Spinal cord (tissue), 10 donors: Measurements from ENCODE around the gene ZC3H18. TPM values are rescaled to one million over a fixed set of nuclear protein-coding genes. Genes with fewer than 3 reads are reported as not detected.

Experiments
- DNase-seq, 6 donors: peaks; one replicate each; pipeline versions ENCODE4 v3.0.0 to v3.0.0-alpha.2; 2013 to 2015; ENCODE audit warnings: low spot score in 6 of 6, low read depth in 4 of 6
- H3K27ac ChIP-seq: one replicate; pipeline ENCODE4 v1.5.1; 2013; ENCODE audit warnings: low read depth, low read length, control low read depth
- H3K27me3 ChIP-seq: one replicate; pipeline ENCODE4 v1.6.1; 2013; ENCODE audit warnings: low read length; ENCODE audit not compliant: control insufficient read depth, insufficient read depth
- H3K36me3 ChIP-seq: one replicate; pipeline ENCODE4 v1.6.1; 2013; ENCODE audit warnings: low read length; ENCODE audit not compliant: control insufficient read depth, insufficient read depth
- H3K4me1 ChIP-seq: one replicate; pipeline ENCODE4 v1.6.1; 2013; ENCODE audit warnings: low read length; ENCODE audit not compliant: control insufficient read depth, insufficient read depth
- H3K4me3 ChIP-seq: one replicate; pipeline ENCODE4 v1.5.1; 2013; ENCODE audit warnings: low read depth, low read length, control low read depth
- H3K9me3 ChIP-seq: one replicate; pipeline ENCODE4 v1.6.1; 2013; ENCODE audit warnings: low read length; ENCODE audit not compliant: control insufficient read depth, insufficient read depth
- WGBS: methylation state at CpG from one replicate; pipeline ENCODE4 v1.1.5; 2013; ENCODE audit warnings: missing lambda C conversion rate; ENCODE audit not compliant: insufficient coverage; 5-methylcytosine and 5-hydroxymethylcytosine counted together
- polyA plus RNA-seq, 2 donors: library from polyadenylated mRNA; unstranded; fragments of 120-200 nt; gene quantifications; one replicate each; pipeline ENCODE4 v1.2.1, GENCODE V29; 2013; ENCODE audit not compliant: insufficient read length in 2 of 2
- total RNA-seq, 2 donors: library from RNA; depleted of rRNA in 1 of 2; stranded (reverse); fragments of 120-200 nt in 1 of 2; fragments of >200 nt in 1 of 2; gene quantifications; one replicate each; pipeline versions ENCODE4 v1.2.3 to v1.2.4, GENCODE V29; 2013 to 2014
- donor health status: healthy.

Gene ZC3H18
- total and polyA plus RNA-seq, 4 donors: 9.1 to 46.4 (median 28.5) TPM

DNA sequence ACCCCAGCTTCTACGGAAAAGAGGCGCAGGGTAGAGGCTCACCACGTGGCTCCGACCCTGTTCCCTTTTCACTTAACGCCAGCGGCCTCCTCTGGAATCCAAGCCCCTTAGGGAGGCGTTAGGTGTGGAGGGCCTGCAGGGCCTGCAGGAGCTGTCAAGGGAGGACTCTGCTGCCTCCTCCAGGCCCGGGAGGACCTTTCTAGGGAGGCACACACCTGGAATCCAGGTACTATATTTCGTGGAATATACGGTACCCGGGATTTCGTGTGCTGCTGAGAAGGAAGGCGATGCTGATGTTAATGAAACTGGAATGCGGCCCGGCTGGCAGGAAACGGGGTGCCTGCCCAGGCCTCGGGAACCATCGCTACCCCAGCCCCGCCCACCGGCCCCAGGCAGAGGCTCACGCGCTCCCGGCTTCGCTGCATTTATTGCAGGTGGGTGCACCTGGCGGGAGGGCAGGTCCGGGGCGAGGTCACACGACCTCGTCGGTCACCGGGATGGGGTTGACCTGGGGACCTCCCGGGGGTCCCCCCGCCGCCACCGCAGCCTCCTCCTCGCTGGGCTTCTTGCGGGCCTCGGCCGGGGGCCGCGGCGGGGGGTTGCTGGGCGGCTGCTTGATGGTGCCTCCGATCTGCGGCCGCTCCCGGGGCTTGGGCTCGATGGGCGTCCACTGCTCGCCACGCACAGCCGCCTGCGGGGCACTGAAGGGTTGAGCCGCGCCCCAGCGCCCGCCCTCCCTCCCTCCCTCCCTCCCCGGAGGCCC is 72.9 kb downstream of the ZC3H18 start:
- 85% methylated on average over 47 of the region's 58 CpGs for WGBS
- H3K27me3 ChIP-seq: peaks cover 21% of the 10 kb centered on the region
- no peak overlapping the region for H3K27ac ChIP-seq
- H3K9me3 ChIP-seq: no peaks in the 10 kb centered on the region
- H3K4me1 ChIP-seq: no peaks in the 10 kb centered on the region
- H3K4me3 ChIP-seq: no peak overlapping the region
- no peak for DNase-seq
- H3K36me3 ChIP-seq: peaks cover 21% of the 10 kb centered on the region

GRCh38 chr16:88643644-88643932 is 73.4 kb downstream of the ZC3H18 start:
- no peak for DNase-seq
- Histone ChIP-seq H3K27me3 (peaks cover 17% of the 10 kb centered on the region), H3K9me3 (no peaks in the 10 kb centered on the region), H3K4me3 (no peak overlapping the region), H3K36me3 (peaks cover 21% of the 10 kb centered on the region), H3K4me1 (no peaks in the 10 kb centered on the region), H3K27ac (no peak overlapping the region)
- 90% methylated on average over 7 of the region's 9 CpGs for WGBS

GRCh38 chr16:88645455-88645854 is 75.3 kb downstream of the ZC3H18 start:
- no peaks in the 10 kb centered on the region for H3K9me3 ChIP-seq
- peaks cover 2% of the 10 kb centered on the region for H3K27me3 ChIP-seq
- 83% methylated on average over 16 of the region's 16 CpGs for WGBS
- peaks cover 33% of the 10 kb centered on the region for H3K36me3 ChIP-seq
- DNase-seq: no peak
- H3K27ac ChIP-seq: no peak overlapping the region
- H3K4me3 ChIP-seq: no peak overlapping the region
- H3K4me1 ChIP-seq: peaks cover 12% of the 10 kb centered on the region

DNA sequence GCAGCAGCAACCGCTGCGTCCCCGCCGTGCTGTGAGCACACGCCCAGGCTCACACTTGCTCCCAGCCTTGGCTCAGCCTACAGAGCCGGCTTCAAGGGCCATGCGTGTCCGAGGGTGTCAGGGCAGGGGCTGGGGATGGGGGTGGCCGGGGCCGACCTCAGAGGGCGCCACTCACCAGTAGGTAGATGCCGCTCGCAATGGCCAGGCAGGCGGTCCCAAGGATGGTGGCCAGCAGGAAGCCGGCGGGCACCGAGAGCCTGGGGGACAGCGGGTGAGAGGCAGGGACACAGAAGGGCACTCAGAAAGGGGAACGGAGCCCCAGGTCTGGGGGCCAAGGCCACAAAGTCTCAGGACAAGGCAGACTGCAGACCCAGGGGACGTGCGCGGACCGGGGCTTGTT is 75.7 kb downstream of the ZC3H18 start:
- H3K9me3 ChIP-seq: no peaks in the 10 kb centered on the region
- DNase-seq: no peak
- no peak overlapping the region for H3K27ac ChIP-seq
- H3K27me3 ChIP-seq: peaks cover 2% of the 10 kb centered on the region
- 88% methylated on average over 23 of the region's 23 CpGs for whole genome bisulfite sequencing
- H3K36me3 ChIP-seq: peaks cover 36% of the 10 kb centered on the region
- peaks cover 17% of the 10 kb centered on the region for H3K4me1 ChIP-seq
- no peak overlapping the region for H3K4me3 ChIP-seq

GRCh38 chr16:88646345-88647034 is 76.3 kb downstream of the ZC3H18 start:
- DNase-seq: no peak
- WGBS: 92% methylated on average over 22 of the region's 28 CpGs
- no peaks in the 10 kb centered on the region for H3K27me3 ChIP-seq
- H3K4me3 ChIP-seq: no peak overlapping the region
- H3K27ac ChIP-seq: no peak overlapping the region
- peaks cover 23% of the 10 kb centered on the region for H3K4me1 ChIP-seq
- no peaks in the 10 kb centered on the region for H3K9me3 ChIP-seq
- H3K36me3 ChIP-seq: peaks cover 41% of the 10 kb centered on the region

GRCh38 chr16:88647178-88648070 is 77.2 kb downstream of the ZC3H18 start:
- DNase-seq: no peak
- H3K27ac ChIP-seq: no peak overlapping the region
- 86% methylated on average over 18 of the region's 22 CpGs for WGBS
- no peaks in the 10 kb centered on the region for H3K9me3 ChIP-seq
- H3K27me3 ChIP-seq: no peaks in the 10 kb centered on the region
- H3K4me3 ChIP-seq: no peak overlapping the region
- H3K4me1 ChIP-seq: peaks cover 26% of the 10 kb centered on the region
- H3K36me3 ChIP-seq: peaks cover 49% of the 10 kb centered on the region

- H3K36me3 ChIP-seq: peaks cover 64% of the 10 kb centered on the region
- H3K4me3 ChIP-seq: no peak overlapping the region
- H3K27me3 ChIP-seq: no peaks in the 10 kb centered on the region
- no peaks in the 10 kb centered on the region for H3K9me3 ChIP-seq
- 44% methylated on average over 20 of the region's 20 CpGs for WGBS
- peaks cover 26% of the 10 kb centered on the region for H3K4me1 ChIP-seq
- no peak overlapping the region for H3K27ac ChIP-seq
- DNase-seq: peak in 1 of 6 donors; percentile 10
These were observed 79.2 kb downstream of the ZC3H18 start for GRCh38 chr16:88649195-88649923.

DNA sequence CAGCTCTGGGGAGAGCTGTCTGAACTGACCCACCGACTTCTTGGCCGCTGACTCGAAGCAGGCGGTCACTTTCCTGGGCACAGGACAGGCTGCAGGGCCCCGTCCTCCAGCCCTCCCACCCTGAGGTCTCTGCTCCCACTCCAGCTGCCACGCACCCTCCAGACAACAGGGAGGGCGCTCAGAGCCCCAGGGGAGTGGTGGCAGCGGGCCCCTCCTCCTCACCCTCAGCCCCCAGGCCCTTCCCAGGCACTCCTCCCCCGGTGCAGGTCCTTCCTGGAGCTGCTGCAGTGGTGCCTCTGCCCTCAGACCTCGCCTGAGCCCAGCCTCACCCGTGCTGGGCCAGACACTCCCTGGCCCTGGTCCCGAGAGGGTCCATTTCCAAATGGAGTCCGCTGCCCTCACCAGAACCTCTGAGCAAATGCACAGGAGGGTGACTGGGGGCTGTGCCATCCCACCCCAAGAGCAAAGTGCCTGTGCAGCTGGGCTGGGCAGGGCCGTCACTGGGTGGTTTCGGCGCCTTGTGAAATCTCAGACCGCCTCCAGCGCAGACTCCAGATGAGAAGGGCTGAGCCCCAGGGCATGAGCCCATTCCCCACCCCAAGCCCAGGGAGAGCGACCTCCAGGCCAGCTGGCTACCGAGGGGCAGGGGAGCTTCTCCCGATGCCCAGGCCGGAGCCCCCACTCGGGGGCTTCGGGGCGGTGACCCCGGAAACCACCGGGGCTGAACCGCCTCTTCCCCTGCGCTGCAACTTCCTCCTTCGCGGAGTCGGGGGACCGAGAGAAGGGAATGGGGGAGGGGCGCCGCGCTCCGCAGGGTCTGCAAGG is 79.9 kb downstream of the ZC3H18 start:
- H3K27ac ChIP-seq: no peak overlapping the region
- H3K36me3 ChIP-seq: peaks cover 72% of the 10 kb centered on the region
- no peaks in the 10 kb centered on the region for H3K27me3 ChIP-seq
- peak in 2 of 6 donors; percentile 31 to 45 for DNase-seq
- H3K4me3 ChIP-seq: peak overlapping the region; percentile 58
- 32% methylated on average over 35 of the region's 37 CpGs for WGBS
- no peaks in the 10 kb centered on the region for H3K9me3 ChIP-seq
- peaks cover 26% of the 10 kb centered on the region for H3K4me1 ChIP-seq
